Measurements from ENCODE around the gene CFAP69. TPM values are rescaled to one million over a fixed set of nuclear protein-coding genes. Genes with fewer than 3 reads are reported as not detected.

The CFAP69 gene
- total and polyA plus RNA-seq, 4 experiments from 2014 or later: 0.58 TPM; not detected in 3

- intact Hi-C loops (cut with micrococcal nuclease): no loop called here
- Histone ChIP-seq H3K36me3 (ENCODE audit: insufficient read depth, low read length) (no peaks in the 10 kb centered on the region), H3K4me1 (ENCODE audit: insufficient read depth, low read length) (no peaks in the 10 kb centered on the region), H3K9me3 (ENCODE audit: control insufficient read depth in 1 of 2, low read length in 2 of 2) (no peaks in the 10 kb centered on the region), H3K4me3 (ENCODE audit: low read length in 2 of 2) (no peak overlapping the region), H3K27me3 (ENCODE audit: insufficient read depth, low read length) (no peaks in the 10 kb centered on the region), H3K27ac (ENCODE audit: low read depth, low read length) (no peak overlapping the region)
- DNase-seq: no peak
- H3K4me3 Mint-ChIP-seq: no peak overlapping the region
- H3K4me1 Mint-ChIP-seq: no peaks in the 10 kb centered on the region
- H3K9me3 Mint-ChIP-seq: peaks cover 0 to 3% (median 0%) of the 10 kb centered on the region in 8 donors
- ChIA-PET POLR2A (ENCODE audit: partially characterized antibody) (no interaction called here), CTCF (ENCODE audit: partially characterized antibody) (no interaction called here)
- H3K27ac Mint-ChIP-seq: no peak overlapping the region
- H3K27me3 Mint-ChIP-seq: peaks cover 23 to 32% of the 10 kb centered on the region in 2 donors
- H3K36me3 Mint-ChIP-seq: no peaks in the 10 kb centered on the region
Observed at GRCh38 chr7:90224195-90224594, 20.8 kb upstream of the CFAP69 start.

- ChIA-PET POLR2A (ENCODE audit: partially characterized antibody) (no interaction called here), CTCF (ENCODE audit: partially characterized antibody) (no interaction called here)
- Histone ChIP-seq H3K9me3 (ENCODE audit: control insufficient read depth in 1 of 2, low read length in 2 of 2) (no peaks in the 10 kb centered on the region), H3K4me1 (ENCODE audit: insufficient read depth, low read length) (no peaks in the 10 kb centered on the region), H3K36me3 (ENCODE audit: insufficient read depth, low read length) (no peaks in the 10 kb centered on the region), H3K27me3 (ENCODE audit: insufficient read depth, low read length) (no peaks in the 10 kb centered on the region), H3K4me3 (ENCODE audit: low read length in 2 of 2) (no peak overlapping the region), H3K27ac (ENCODE audit: low read depth, low read length) (no peak overlapping the region)
- intact Hi-C loops (cut with micrococcal nuclease): no loop called here
- no peaks in the 10 kb centered on the region for H3K4me1 Mint-ChIP-seq
- DNase-seq: no peak
- H3K9me3 Mint-ChIP-seq: peaks cover 0 to 3% (median 0%) of the 10 kb centered on the region in 8 donors
- no peak overlapping the region for H3K27ac Mint-ChIP-seq
- no peaks in the 10 kb centered on the region for H3K36me3 Mint-ChIP-seq
- no peak overlapping the region for H3K4me3 Mint-ChIP-seq
- peaks cover 20 to 31% of the 10 kb centered on the region in 2 donors for H3K27me3 Mint-ChIP-seq
Observed at GRCh38 chr7:90225181-90225580, 19.8 kb upstream of the CFAP69 start.

- H3K27me3 Mint-ChIP-seq: peaks cover 17 to 31% of the 10 kb centered on the region in 2 donors
- Histone ChIP-seq H3K4me1 (ENCODE audit: insufficient read depth, low read length) (no peaks in the 10 kb centered on the region), H3K27ac (ENCODE audit: low read depth, low read length) (no peak overlapping the region), H3K9me3 (ENCODE audit: control insufficient read depth in 1 of 2, low read length in 2 of 2) (no peaks in the 10 kb centered on the region), H3K4me3 (ENCODE audit: low read length in 2 of 2) (no peak overlapping the region), H3K27me3 (ENCODE audit: insufficient read depth, low read length) (no peaks in the 10 kb centered on the region), H3K36me3 (ENCODE audit: insufficient read depth, low read length) (no peaks in the 10 kb centered on the region)
- H3K27ac Mint-ChIP-seq: no peak overlapping the region
- no peaks in the 10 kb centered on the region for H3K9me3 Mint-ChIP-seq
- intact Hi-C loops (cut with micrococcal nuclease): no loop called here
- POLR2A ChIA-PET (ENCODE audit: partially characterized antibody): no interaction called here
- H3K4me1 Mint-ChIP-seq: no peaks in the 10 kb centered on the region
- CTCF ChIA-PET (ENCODE audit: partially characterized antibody): no interaction called here
- DNase-seq: no peak
- no peaks in the 10 kb centered on the region for H3K36me3 Mint-ChIP-seq
- no peak overlapping the region for H3K4me3 Mint-ChIP-seq
Observed at GRCh38 chr7:90225601-90226000, 19.4 kb upstream of the CFAP69 start.

GRCh38 chr7:90227259-90227658 is 17.7 kb upstream of the CFAP69 start:
- Mint-ChIP-seq H3K9me3 (no peaks in the 10 kb centered on the region), H3K4me3 (no peak overlapping the region), H3K27me3 (peaks cover 12 to 28% of the 10 kb centered on the region in 2 donors), H3K36me3 (no peaks in the 10 kb centered on the region), H3K4me1 (no peaks in the 10 kb centered on the region), H3K27ac (no peak overlapping the region)
- H3K9me3 ChIP-seq (ENCODE audit: control insufficient read depth in 1 of 2, low read length in 2 of 2): no peaks in the 10 kb centered on the region
- H3K36me3 ChIP-seq (ENCODE audit: insufficient read depth, low read length): no peaks in the 10 kb centered on the region
- ChIA-PET POLR2A (ENCODE audit: partially characterized antibody) (no interaction called here), CTCF (ENCODE audit: partially characterized antibody) (no interaction called here)
- H3K4me1 ChIP-seq (ENCODE audit: insufficient read depth, low read length): no peaks in the 10 kb centered on the region
- no peak overlapping the region for H3K4me3 ChIP-seq (ENCODE audit: low read length in 2 of 2)
- DNase-seq: no peak
- H3K27me3 ChIP-seq (ENCODE audit: insufficient read depth, low read length): no peaks in the 10 kb centered on the region
- no peak overlapping the region for H3K27ac ChIP-seq (ENCODE audit: low read depth, low read length)
- intact Hi-C loops (cut with micrococcal nuclease): no loop called here

- no peaks in the 10 kb centered on the region for H3K36me3 Mint-ChIP-seq
- Histone ChIP-seq H3K9me3 (ENCODE audit: control insufficient read depth in 1 of 2, low read length in 2 of 2) (no peaks in the 10 kb centered on the region), H3K4me1 (ENCODE audit: insufficient read depth, low read length) (no peaks in the 10 kb centered on the region), H3K4me3 (ENCODE audit: low read length in 2 of 2) (no peak overlapping the region), H3K27ac (ENCODE audit: low read depth, low read length) (no peak overlapping the region), H3K36me3 (ENCODE audit: insufficient read depth, low read length) (no peaks in the 10 kb centered on the region), H3K27me3 (ENCODE audit: insufficient read depth, low read length) (no peaks in the 10 kb centered on the region)
- H3K27me3 Mint-ChIP-seq: peaks cover 12 to 16% of the 10 kb centered on the region in 2 donors
- intact Hi-C loops (cut with micrococcal nuclease): no loop called here
- ChIA-PET POLR2A (ENCODE audit: partially characterized antibody) (no interaction called here), CTCF (ENCODE audit: partially characterized antibody) (no interaction called here)
- no peaks in the 10 kb centered on the region for H3K9me3 Mint-ChIP-seq
- H3K4me1 Mint-ChIP-seq: no peaks in the 10 kb centered on the region
- no peak for DNase-seq
- H3K4me3 Mint-ChIP-seq: no peak overlapping the region
- H3K27ac Mint-ChIP-seq: no peak overlapping the region
Observed at GRCh38 chr7:90229682-90230081, 15.3 kb upstream of the CFAP69 start.

GRCh38 chr7:90230834-90231233 is 14.1 kb upstream of the CFAP69 start:
- Histone ChIP-seq H3K27ac (ENCODE audit: low read depth, low read length) (no peak overlapping the region), H3K4me1 (ENCODE audit: insufficient read depth, low read length) (no peaks in the 10 kb centered on the region), H3K4me3 (ENCODE audit: low read length in 2 of 2) (no peak overlapping the region), H3K36me3 (ENCODE audit: insufficient read depth, low read length) (no peaks in the 10 kb centered on the region), H3K27me3 (ENCODE audit: insufficient read depth, low read length) (no peaks in the 10 kb centered on the region), H3K9me3 (ENCODE audit: control insufficient read depth in 1 of 2, low read length in 2 of 2) (no peaks in the 10 kb centered on the region)
- no peak overlapping the region for H3K4me3 Mint-ChIP-seq
- H3K27me3 Mint-ChIP-seq: peaks cover 9 to 12% of the 10 kb centered on the region in 2 donors
- H3K27ac Mint-ChIP-seq: no peak overlapping the region
- CTCF ChIA-PET (ENCODE audit: partially characterized antibody): no interaction called here
- no peaks in the 10 kb centered on the region for H3K4me1 Mint-ChIP-seq
- POLR2A ChIA-PET (ENCODE audit: partially characterized antibody): no interaction called here
- intact Hi-C loops (cut with micrococcal nuclease): no loop called here
- H3K36me3 Mint-ChIP-seq: no peaks in the 10 kb centered on the region
- no peak for DNase-seq
- no peaks in the 10 kb centered on the region for H3K9me3 Mint-ChIP-seq

GRCh38 chr7:90231304-90231703 is 13.7 kb upstream of the CFAP69 start:
- CTCF ChIA-PET (ENCODE audit: partially characterized antibody): no interaction called here
- peaks cover 9 to 12% of the 10 kb centered on the region in 2 donors for H3K27me3 Mint-ChIP-seq
- no peak overlapping the region for H3K4me3 Mint-ChIP-seq
- Histone ChIP-seq H3K27ac (ENCODE audit: low read depth, low read length) (no peak overlapping the region), H3K4me1 (ENCODE audit: insufficient read depth, low read length) (no peaks in the 10 kb centered on the region), H3K36me3 (ENCODE audit: insufficient read depth, low read length) (no peaks in the 10 kb centered on the region), H3K9me3 (ENCODE audit: control insufficient read depth in 1 of 2, low read length in 2 of 2) (no peaks in the 10 kb centered on the region), H3K4me3 (ENCODE audit: low read length in 2 of 2) (no peak overlapping the region), H3K27me3 (ENCODE audit: insufficient read depth, low read length) (no peaks in the 10 kb centered on the region)
- H3K9me3 Mint-ChIP-seq: no peaks in the 10 kb centered on the region
- intact Hi-C loops (cut with micrococcal nuclease): no loop called here
- POLR2A ChIA-PET (ENCODE audit: partially characterized antibody): no interaction called here
- no peak for DNase-seq
- no peaks in the 10 kb centered on the region for H3K36me3 Mint-ChIP-seq
- no peak overlapping the region for H3K27ac Mint-ChIP-seq
- H3K4me1 Mint-ChIP-seq: no peaks in the 10 kb centered on the region

GRCh38 chr7:90232430-90232829 is 12.5 kb upstream of the CFAP69 start:
- no peak for DNase-seq
- no peaks in the 10 kb centered on the region for H3K36me3 Mint-ChIP-seq
- no peaks in the 10 kb centered on the region for H3K4me1 Mint-ChIP-seq
- Histone ChIP-seq H3K27ac (ENCODE audit: low read depth, low read length) (no peak overlapping the region), H3K9me3 (ENCODE audit: control insufficient read depth in 1 of 2, low read length in 2 of 2) (no peaks in the 10 kb centered on the region), H3K36me3 (ENCODE audit: insufficient read depth, low read length) (no peaks in the 10 kb centered on the region), H3K4me1 (ENCODE audit: insufficient read depth, low read length) (no peaks in the 10 kb centered on the region), H3K27me3 (ENCODE audit: insufficient read depth, low read length) (no peaks in the 10 kb centered on the region), H3K4me3 (ENCODE audit: low read length in 2 of 2) (no peak overlapping the region)
- intact Hi-C loops (cut with micrococcal nuclease): no loop called here
- ChIA-PET CTCF (ENCODE audit: partially characterized antibody) (no interaction called here), POLR2A (ENCODE audit: partially characterized antibody) (no interaction called here)
- H3K27me3 Mint-ChIP-seq: peaks cover 7 to 11% of the 10 kb centered on the region in 2 donors
- no peak overlapping the region for H3K4me3 Mint-ChIP-seq
- no peak overlapping the region for H3K27ac Mint-ChIP-seq
- no peaks in the 10 kb centered on the region for H3K9me3 Mint-ChIP-seq

Measured in CD4-positive, alpha-beta memory T cell (primary cell).